Measurements from ENCODE around the gene ZBTB17.

The ZBTB17 gene

GRCh38 chr1:15943992-15944307 lies 32.0 kb downstream of the ZBTB17 start:
- no peak for TF ChIP-seq CTCF (IDR thresholded peaks at IDR 0.05)

DNA sequence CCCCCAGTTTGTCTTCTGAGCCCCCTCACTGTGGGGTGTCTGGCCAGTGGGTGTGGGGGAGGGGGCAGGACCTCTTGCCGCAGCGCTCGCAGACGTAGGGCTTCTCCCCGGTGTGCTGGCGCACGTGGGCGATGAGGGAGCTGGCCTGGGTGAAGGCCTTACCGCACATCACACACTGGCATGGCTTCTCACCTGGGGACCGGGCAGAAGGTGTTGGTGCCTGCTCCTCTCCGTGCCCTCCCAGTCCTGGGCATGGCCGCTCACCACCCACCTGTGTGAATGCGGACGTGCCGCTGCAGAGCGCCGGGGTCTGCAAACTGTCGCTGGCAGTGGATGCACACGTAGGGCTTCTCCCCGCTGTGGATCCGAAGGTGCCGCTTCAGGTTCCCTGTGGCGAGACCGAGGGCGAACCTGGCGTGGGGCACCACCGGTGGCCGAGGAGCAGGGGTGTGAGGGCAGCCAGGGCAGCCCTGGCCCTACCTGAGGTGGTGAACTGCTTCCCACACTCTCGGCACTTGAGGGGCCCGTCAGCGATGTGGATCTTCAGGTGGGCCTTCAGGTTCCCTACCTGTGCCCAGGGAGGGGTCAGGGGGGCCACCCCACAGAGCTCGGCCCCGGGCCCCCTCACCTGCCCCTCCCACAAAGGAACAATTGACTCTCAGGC lies 32.4 kb downstream of the ZBTB17 start:
- no peak for TF ChIP-seq CTCF (IDR thresholded peaks at IDR 0.05)

DNA sequence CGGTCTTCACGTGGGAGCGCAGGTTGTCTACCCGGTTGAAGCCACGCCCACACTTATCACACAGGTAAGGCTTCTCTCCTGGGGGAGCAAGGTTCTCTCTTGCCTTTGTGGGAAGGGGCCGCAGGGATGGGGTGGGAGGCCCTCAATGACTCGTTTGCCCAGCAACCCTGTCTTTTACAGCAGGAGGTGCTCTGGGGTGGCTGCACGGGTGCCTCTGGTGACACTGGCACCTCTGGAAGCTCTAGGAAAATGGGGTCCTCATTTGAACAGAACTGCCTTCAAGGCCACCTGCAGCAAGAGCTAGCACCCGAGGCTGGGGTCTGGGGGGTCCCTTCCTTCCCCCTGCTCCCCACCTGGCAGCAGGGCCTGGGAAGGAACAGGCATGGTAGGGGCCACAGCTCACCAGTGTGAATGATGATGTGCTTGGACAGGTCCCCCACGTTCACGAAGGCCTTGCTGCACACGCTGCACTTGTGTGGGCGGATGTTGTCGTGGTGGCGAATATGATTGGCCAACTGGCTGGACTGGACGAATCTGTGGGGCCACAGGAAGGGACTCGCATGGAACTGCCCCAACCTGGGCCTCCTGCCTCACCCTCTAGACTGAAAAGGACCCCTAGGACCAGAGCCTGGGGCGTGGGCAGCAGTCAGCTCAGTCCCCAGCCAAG lies 33.1 kb downstream of the ZBTB17 start:
- no peak for TF ChIP-seq CTCF (IDR thresholded peaks at IDR 0.05)

DNA sequence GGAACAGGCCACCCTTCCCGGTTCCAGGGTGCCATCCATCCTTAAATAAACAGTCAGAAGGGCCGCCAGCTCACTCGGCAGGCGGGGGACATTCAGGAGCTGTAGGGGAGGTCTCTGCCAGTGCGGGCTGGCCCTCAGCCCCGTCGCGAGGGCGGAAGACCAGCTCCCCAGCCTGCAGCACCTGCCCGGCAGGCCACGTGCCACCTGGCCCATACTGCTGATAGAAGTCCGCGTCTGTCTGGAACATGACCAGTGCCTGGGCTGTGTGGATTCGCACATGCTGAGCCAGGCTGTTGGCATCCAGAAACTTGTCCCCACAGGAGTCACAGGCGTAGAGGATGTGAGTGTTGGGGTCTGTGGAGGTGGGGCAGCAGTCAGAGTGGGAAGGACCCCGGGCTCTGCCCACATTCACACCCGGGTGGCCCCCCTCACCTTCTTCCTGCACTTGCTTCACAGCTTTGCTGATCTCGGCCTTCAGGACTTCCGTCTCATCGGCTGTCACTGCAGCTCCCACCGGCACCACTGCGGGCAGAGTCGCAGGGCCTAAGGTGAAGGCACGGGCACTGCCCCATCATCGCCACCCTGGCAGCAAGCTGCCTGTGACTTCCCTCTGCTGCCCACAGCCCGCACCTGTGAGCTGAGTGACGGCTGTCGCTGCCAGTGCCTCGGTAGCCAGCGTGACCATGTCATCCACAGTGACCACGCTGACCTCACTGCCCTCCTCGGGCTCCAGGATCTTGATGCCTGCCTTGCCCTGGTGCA lies 33.8 kb downstream of the ZBTB17 start:
- no peak for TF ChIP-seq CTCF (IDR thresholded peaks at IDR 0.05)

DNA sequence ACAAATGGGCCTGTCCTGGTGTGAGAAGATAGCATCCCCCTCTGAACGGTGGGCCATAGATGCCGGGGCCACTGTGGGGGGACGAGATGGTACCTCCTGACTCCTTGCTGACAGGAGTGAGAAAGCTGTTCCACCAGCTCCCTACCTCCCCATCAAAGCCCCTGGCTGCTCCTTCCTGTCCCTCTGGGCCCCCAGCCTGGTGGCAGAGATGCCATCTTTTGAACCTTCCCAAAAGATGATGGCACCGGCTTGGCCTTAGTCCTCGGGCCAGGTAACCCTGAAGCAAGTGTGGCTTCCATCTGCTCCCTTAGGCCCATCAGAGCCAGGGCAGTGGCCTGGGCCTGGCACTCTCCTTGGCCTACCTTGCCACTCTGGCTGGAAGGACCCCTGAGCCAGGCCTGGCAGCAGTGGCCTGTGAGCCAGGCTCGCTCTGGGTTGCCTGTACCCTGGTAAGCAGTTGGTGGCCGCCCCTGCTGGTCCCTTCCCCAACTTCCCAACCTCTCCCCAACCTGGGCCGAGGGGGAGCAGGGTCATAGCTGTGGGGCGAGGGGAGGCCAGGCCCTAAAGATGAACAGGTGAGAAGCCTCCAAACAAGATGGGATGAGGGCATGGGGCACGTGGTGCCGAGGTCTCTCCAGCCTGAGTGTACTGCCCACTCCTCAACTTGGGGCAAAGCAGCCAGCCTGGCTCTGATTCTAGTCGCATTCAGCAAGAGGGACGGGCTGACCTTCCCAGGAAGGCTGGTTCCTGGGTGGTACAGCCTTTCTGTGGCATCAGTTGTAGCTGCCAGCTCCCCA lies 34.7 kb downstream of the ZBTB17 start:
- no peak for TF ChIP-seq CTCF (IDR thresholded peaks at IDR 0.05)

GRCh38 chr1:15940110-15941043 lies 35.5 kb downstream of the ZBTB17 start:
- TF ChIP-seq CTCF (IDR thresholded peaks at IDR 0.05), result no peak

Data from LNCAP (cell line).